ENCODE results near the gene SUN1. TPM values are rescaled to one million over a fixed set of nuclear protein-coding genes. Genes with fewer than 3 reads are reported as not detected.

Gene SUN1
- total RNA-seq, 1 experiment from 2014 or later = 158 TPM

DNA sequence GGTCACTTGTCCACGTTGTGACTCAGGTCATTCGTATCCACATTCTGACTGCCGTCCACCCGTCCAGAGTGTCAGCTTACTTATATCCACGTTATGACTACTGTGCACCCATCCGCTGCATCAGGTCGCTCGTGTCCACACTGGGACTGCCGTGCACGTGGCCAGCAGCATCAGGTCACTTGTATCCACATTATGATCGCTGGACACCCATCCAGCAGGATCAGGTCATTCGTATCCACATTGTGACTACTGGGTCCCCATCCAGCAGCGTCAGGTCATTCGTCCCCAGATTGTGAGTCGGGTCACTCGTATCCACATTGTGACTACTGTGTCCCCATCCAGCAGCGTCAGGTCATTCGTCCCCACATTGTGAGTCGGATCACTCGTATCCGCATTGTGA, 47.3 kb upstream of the SUN1 start:
- CTCF ChIA-PET = no interaction called here
- DNase-seq (ENCODE audit: low spot score) (no peak), ATAC-seq (no peak)
- H3K4me1 Mint-ChIP-seq = no peaks in the 10 kb centered on the region
- peaks cover 58% of the 10 kb centered on the region for H3K36me3 Mint-ChIP-seq
- no peak for TF ChIP-seq ZNF219 (CRISPR knock-in tag; IDR thresholded peaks at IDR 0.05; ENCODE audit: borderline replicate concordance)
- no peak for TF ChIP-seq RELA (CRISPR knock-in tag; IDR thresholded peaks at IDR 0.05; ENCODE audit: borderline replicate concordance)
- TF ChIP-seq ZNF396 (CRISPR knock-in tag; IDR thresholded peaks at IDR 0.05; ENCODE audit: borderline replicate concordance) = no peak
- TF ChIP-seq, protein P1, sequence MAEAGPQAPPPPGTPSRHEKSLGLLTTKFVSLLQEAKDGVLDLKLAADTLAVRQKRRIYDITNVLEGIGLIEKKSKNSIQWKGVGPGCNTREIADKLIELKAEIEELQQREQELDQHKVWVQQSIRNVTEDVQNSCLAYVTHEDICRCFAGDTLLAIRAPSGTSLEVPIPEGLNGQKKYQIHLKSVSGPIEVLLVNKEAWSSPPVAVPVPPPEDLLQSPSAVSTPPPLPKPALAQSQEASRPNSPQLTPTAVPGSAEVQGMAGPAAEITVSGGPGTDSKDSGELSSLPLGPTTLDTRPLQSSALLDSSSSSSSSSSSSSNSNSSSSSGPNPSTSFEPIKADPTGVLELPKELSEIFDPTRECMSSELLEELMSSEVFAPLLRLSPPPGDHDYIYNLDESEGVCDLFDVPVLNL (CRISPR knock-in tag; IDR thresholded peaks at IDR 0.05; ENCODE audit: borderline replicate concordance, low read depth) = no peak
- TF ChIP-seq, protein P2, sequence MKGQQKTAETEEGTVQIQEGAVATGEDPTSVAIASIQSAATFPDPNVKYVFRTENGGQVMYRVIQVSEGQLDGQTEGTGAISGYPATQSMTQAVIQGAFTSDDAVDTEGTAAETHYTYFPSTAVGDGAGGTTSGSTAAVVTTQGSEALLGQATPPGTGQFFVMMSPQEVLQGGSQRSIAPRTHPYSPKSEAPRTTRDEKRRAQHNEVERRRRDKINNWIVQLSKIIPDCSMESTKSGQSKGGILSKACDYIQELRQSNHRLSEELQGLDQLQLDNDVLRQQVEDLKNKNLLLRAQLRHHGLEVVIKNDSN (CRISPR knock-in tag; IDR thresholded peaks at IDR 0.05) = no peak
- TF ChIP-seq ZNF416 (CRISPR knock-in tag; IDR thresholded peaks at IDR 0.05) = no peak
- no peak for TF ChIP-seq GTF2I (CRISPR knock-in tag; conservative IDR thresholded peaks at IDR 0.05)
- TF ChIP-seq, protein P3, sequence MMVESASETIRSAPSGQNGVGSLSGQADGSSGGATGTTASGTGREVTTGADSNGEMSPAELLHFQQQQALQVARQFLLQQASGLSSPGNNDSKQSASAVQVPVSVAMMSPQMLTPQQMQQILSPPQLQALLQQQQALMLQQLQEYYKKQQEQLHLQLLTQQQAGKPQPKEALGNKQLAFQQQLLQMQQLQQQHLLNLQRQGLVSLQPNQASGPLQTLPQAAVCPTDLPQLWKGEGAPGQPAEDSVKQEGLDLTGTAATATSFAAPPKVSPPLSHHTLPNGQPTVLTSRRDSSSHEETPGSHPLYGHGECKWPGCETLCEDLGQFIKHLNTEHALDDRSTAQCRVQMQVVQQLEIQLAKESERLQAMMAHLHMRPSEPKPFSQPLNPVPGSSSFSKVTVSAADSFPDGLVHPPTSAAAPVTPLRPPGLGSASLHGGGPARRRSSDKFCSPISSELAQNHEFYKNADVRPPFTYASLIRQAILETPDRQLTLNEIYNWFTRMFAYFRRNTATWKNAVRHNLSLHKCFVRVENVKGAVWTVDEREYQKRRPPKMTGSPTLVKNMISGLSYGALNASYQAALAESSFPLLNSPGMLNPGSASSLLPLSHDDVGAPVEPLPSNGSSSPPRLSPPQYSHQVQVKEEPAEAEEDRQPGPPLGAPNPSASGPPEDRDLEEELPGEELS (CRISPR knock-in tag; IDR thresholded peaks at IDR 0.05) = no peak
- TF ChIP-seq, protein P4, sequence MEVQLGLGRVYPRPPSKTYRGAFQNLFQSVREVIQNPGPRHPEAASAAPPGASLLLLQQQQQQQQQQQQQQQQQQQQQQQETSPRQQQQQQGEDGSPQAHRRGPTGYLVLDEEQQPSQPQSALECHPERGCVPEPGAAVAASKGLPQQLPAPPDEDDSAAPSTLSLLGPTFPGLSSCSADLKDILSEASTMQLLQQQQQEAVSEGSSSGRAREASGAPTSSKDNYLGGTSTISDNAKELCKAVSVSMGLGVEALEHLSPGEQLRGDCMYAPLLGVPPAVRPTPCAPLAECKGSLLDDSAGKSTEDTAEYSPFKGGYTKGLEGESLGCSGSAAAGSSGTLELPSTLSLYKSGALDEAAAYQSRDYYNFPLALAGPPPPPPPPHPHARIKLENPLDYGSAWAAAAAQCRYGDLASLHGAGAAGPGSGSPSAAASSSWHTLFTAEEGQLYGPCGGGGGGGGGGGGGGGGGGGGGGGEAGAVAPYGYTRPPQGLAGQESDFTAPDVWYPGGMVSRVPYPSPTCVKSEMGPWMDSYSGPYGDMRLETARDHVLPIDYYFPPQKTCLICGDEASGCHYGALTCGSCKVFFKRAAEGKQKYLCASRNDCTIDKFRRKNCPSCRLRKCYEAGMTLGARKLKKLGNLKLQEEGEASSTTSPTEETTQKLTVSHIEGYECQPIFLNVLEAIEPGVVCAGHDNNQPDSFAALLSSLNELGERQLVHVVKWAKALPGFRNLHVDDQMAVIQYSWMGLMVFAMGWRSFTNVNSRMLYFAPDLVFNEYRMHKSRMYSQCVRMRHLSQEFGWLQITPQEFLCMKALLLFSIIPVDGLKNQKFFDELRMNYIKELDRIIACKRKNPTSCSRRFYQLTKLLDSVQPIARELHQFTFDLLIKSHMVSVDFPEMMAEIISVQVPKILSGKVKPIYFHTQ (CRISPR knock-in tag; IDR thresholded peaks at IDR 0.05) = no peak
- TF ChIP-seq, protein P5, sequence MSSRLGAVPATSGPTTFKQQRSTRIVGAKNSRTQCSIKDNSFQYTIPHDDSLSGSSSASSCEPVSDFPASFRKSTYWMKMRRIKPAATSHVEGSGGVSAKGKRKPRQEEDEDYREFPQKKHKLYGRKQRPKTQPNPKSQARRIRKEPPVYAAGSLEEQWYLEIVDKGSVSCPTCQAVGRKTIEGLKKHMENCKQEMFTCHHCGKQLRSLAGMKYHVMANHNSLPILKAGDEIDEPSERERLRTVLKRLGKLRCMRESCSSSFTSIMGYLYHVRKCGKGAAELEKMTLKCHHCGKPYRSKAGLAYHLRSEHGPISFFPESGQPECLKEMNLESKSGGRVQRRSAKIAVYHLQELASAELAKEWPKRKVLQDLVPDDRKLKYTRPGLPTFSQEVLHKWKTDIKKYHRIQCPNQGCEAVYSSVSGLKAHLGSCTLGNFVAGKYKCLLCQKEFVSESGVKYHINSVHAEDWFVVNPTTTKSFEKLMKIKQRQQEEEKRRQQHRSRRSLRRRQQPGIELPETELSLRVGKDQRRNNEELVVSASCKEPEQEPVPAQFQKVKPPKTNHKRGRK (CRISPR knock-in tag; IDR thresholded peaks at IDR 0.05; ENCODE audit: borderline replicate concordance) = no peak
- TF ChIP-seq, protein P6, sequence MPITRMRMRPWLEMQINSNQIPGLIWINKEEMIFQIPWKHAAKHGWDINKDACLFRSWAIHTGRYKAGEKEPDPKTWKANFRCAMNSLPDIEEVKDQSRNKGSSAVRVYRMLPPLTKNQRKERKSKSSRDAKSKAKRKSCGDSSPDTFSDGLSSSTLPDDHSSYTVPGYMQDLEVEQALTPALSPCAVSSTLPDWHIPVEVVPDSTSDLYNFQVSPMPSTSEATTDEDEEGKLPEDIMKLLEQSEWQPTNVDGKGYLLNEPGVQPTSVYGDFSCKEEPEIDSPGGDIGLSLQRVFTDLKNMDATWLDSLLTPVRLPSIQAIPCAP (CRISPR knock-in tag; IDR thresholded peaks at IDR 0.05) = no peak
- TF ChIP-seq, protein P7, sequence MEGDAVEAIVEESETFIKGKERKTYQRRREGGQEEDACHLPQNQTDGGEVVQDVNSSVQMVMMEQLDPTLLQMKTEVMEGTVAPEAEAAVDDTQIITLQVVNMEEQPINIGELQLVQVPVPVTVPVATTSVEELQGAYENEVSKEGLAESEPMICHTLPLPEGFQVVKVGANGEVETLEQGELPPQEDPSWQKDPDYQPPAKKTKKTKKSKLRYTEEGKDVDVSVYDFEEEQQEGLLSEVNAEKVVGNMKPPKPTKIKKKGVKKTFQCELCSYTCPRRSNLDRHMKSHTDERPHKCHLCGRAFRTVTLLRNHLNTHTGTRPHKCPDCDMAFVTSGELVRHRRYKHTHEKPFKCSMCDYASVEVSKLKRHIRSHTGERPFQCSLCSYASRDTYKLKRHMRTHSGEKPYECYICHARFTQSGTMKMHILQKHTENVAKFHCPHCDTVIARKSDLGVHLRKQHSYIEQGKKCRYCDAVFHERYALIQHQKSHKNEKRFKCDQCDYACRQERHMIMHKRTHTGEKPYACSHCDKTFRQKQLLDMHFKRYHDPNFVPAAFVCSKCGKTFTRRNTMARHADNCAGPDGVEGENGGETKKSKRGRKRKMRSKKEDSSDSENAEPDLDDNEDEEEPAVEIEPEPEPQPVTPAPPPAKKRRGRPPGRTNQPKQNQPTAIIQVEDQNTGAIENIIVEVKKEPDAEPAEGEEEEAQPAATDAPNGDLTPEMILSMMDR (IDR thresholded peaks at IDR 0.05) = no peak
- peaks cover 10% of the 10 kb centered on the region for H3K9me3 Mint-ChIP-seq
- H3K4me3 Mint-ChIP-seq = no peak overlapping the region
- H3K27ac Mint-ChIP-seq = peak overlapping the region; percentile 74
- POLR2A ChIA-PET = no interaction called here
- no peaks in the 10 kb centered on the region; the same call in 1 of the 2 replicates for H3K27me3 Mint-ChIP-seq (ENCODE audit: low read depth)

DNA sequence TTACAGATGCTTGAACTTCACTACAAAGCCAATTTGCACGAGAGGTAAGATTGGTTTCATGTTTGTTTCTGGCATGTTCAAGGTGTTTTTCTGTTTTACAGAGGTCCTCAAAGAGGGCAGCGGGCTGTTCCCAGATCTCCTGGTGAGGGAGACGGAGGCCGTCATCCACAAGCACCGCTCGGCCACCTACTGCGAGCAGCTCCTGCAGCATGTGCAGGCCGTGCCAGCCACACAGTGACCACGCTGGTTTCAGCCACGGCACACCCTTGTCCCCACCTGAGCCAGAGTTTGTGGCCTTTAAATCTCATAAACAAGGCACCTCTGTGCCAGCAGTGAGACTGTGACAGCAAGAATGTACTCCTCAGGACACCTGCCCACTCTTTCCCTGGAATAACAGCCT, 46.9 kb upstream of the SUN1 start:
- no peaks in the 10 kb centered on the region; the same call in 1 of the 2 replicates for H3K27me3 Mint-ChIP-seq (ENCODE audit: low read depth)
- H3K27ac Mint-ChIP-seq = no peak overlapping the region
- DNase-seq (ENCODE audit: low spot score) (no peak), ATAC-seq (no peak)
- peaks cover 10% of the 10 kb centered on the region for H3K9me3 Mint-ChIP-seq
- H3K36me3 Mint-ChIP-seq = peaks cover 54% of the 10 kb centered on the region
- H3K4me3 Mint-ChIP-seq = no peak overlapping the region
- POLR2A ChIA-PET = no interaction called here
- H3K4me1 Mint-ChIP-seq = no peaks in the 10 kb centered on the region
- CTCF ChIA-PET = interaction anchor here (1.6 kb wide), 1 partner anchor 32 kb away, joined by 9 read pairs; no protein-coding TSS in a partner anchor
- TF ChIP-seq, protein P8, sequence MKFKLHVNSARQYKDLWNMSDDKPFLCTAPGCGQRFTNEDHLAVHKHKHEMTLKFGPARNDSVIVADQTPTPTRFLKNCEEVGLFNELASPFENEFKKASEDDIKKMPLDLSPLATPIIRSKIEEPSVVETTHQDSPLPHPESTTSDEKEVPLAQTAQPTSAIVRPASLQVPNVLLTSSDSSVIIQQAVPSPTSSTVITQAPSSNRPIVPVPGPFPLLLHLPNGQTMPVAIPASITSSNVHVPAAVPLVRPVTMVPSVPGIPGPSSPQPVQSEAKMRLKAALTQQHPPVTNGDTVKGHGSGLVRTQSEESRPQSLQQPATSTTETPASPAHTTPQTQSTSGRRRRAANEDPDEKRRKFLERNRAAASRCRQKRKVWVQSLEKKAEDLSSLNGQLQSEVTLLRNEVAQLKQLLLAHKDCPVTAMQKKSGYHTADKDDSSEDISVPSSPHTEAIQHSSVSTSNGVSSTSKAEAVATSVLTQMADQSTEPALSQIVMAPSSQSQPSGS (CRISPR knock-in tag; IDR thresholded peaks at IDR 0.05; ENCODE audit: borderline replicate concordance, low read depth) = no peak
- TF ChIP-seq SMAD3 (CRISPR knock-in tag; IDR thresholded peaks at IDR 0.05; ENCODE audit: borderline replicate concordance) (no peak), ZNF416 (CRISPR knock-in tag; IDR thresholded peaks at IDR 0.05) (no peak)
- TF ChIP-seq, protein P9, sequence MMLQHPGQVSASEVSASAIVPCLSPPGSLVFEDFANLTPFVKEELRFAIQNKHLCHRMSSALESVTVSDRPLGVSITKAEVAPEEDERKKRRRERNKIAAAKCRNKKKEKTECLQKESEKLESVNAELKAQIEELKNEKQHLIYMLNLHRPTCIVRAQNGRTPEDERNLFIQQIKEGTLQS (CRISPR knock-in tag; conservative IDR thresholded peaks at IDR 0.05) = no peak
- TF ChIP-seq, protein P10, sequence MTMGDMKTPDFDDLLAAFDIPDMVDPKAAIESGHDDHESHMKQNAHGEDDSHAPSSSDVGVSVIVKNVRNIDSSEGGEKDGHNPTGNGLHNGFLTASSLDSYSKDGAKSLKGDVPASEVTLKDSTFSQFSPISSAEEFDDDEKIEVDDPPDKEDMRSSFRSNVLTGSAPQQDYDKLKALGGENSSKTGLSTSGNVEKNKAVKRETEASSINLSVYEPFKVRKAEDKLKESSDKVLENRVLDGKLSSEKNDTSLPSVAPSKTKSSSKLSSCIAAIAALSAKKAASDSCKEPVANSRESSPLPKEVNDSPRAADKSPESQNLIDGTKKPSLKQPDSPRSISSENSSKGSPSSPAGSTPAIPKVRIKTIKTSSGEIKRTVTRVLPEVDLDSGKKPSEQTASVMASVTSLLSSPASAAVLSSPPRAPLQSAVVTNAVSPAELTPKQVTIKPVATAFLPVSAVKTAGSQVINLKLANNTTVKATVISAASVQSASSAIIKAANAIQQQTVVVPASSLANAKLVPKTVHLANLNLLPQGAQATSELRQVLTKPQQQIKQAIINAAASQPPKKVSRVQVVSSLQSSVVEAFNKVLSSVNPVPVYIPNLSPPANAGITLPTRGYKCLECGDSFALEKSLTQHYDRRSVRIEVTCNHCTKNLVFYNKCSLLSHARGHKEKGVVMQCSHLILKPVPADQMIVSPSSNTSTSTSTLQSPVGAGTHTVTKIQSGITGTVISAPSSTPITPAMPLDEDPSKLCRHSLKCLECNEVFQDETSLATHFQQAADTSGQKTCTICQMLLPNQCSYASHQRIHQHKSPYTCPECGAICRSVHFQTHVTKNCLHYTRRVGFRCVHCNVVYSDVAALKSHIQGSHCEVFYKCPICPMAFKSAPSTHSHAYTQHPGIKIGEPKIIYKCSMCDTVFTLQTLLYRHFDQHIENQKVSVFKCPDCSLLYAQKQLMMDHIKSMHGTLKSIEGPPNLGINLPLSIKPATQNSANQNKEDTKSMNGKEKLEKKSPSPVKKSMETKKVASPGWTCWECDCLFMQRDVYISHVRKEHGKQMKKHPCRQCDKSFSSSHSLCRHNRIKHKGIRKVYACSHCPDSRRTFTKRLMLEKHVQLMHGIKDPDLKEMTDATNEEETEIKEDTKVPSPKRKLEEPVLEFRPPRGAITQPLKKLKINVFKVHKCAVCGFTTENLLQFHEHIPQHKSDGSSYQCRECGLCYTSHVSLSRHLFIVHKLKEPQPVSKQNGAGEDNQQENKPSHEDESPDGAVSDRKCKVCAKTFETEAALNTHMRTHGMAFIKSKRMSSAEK (CRISPR knock-in tag; IDR thresholded peaks at IDR 0.05; ENCODE audit: borderline replicate concordance) = no peak
